ENCODE measurements around the gene ANO3.
"Not testable (repeated sequence)": the region's sequence is repeated elsewhere in the genome, so short reads cannot be mapped to it uniquely, and the experiment has no call there.

Gene ANO3

GRCh38 chr11:26578998-26579661 lies 247.2 kb downstream of the ANO3 start:
- no peak for TF ChIP-seq CTCF (conservative IDR thresholded peaks at IDR 0.05; ENCODE audit: low read depth, low read length)
- DNase-seq (ENCODE audit: low read depth) = no peak
- no peak overlapping the region for H3K4me3 ChIP-seq (ENCODE audit: low read length)

GRCh38 chr11:26579683-26580082 lies 247.8 kb downstream of the ANO3 start:
- no peak for TF ChIP-seq CTCF (conservative IDR thresholded peaks at IDR 0.05; ENCODE audit: low read depth, low read length)
- no peak for DNase-seq (ENCODE audit: low read depth)

GRCh38 chr11:26580929-26581328 lies 249.0 kb downstream of the ANO3 start:
- TF ChIP-seq CTCF (conservative IDR thresholded peaks at IDR 0.05; ENCODE audit: low read depth, low read length) = no peak
- no peak for DNase-seq (ENCODE audit: low read depth)
- no peak overlapping the region for H3K4me3 ChIP-seq (ENCODE audit: low read length)

More at GRCh38 chr11:26579683-26580082, 247.8 kb downstream of the ANO3 start:
- H3K4me3 ChIP-seq (ENCODE audit: low read length) = no peak overlapping the region

GRCh38 chr11:26583550-26583949 lies 251.6 kb downstream of the ANO3 start:
- DNase-seq (ENCODE audit: low read depth) = peak; percentile 61
- H3K4me3 ChIP-seq (ENCODE audit: low read length) = no peak overlapping the region
- TF ChIP-seq CTCF (conservative IDR thresholded peaks at IDR 0.05; ENCODE audit: low read depth, low read length) = no peak

GRCh38 chr11:26584818-26585217 lies 252.9 kb downstream of the ANO3 start:
- no peak for TF ChIP-seq CTCF (conservative IDR thresholded peaks at IDR 0.05; ENCODE audit: low read depth, low read length)
- H3K4me3 ChIP-seq (ENCODE audit: low read length) = no peak overlapping the region
- DNase-seq (ENCODE audit: low read depth) = no peak

GRCh38 chr11:26587073-26587472 lies 255.1 kb downstream of the ANO3 start:
- no peak overlapping the region for H3K4me3 ChIP-seq (ENCODE audit: low read length)
- no peak for TF ChIP-seq CTCF (conservative IDR thresholded peaks at IDR 0.05; ENCODE audit: low read depth, low read length)

GRCh38 chr11:26593691-26594090 lies 261.8 kb downstream of the ANO3 start:
- no peak for DNase-seq (ENCODE audit: low read depth)
- TF ChIP-seq CTCF (conservative IDR thresholded peaks at IDR 0.05; ENCODE audit: low read depth, low read length) = no peak
- no peak overlapping the region for H3K4me3 ChIP-seq (ENCODE audit: low read length)

More at GRCh38 chr11:26587073-26587472, 255.1 kb downstream of the ANO3 start:
- DNase-seq (ENCODE audit: low read depth) = no peak

- H3K4me3 ChIP-seq (ENCODE audit: low read length); DNase-seq (ENCODE audit: low read depth): not testable (repeated sequence)
Observed at GRCh38 chr11:26595207-26595865, 263.4 kb downstream of the ANO3 start.

- not testable (repeated sequence) for DNase-seq (ENCODE audit: low read depth); H3K4me3 ChIP-seq (ENCODE audit: low read length)
Observed at GRCh38 chr11:26597049-26597689, 265.2 kb downstream of the ANO3 start.

All from retinal pigment epithelial cell (primary cell).